Ishikawa (cell line): ENCODE data around the gene TTC6.

Experiments used
- CEBPB ChIP-seq: IDR thresholded peaks from 2 replicates; pipeline ENCODE4 v1.6.1; 2012
- CREB1 ChIP-seq: IDR thresholded peaks from 2 replicates; pipeline ENCODE4 v1.6.1; 2012; ENCODE audit warnings: low read depth
- EGR1 ChIP-seq: IDR thresholded peaks from 2 replicates; pipeline ENCODE4 v1.6.1; 2012
- EP300 ChIP-seq: IDR thresholded peaks from 2 replicates; pipeline ENCODE4 v1.6.1; 2012; ENCODE audit warnings: borderline replicate concordance
- FOXM1 ChIP-seq: IDR thresholded peaks from 2 replicates; pipeline ENCODE4 v1.6.1; 2012; ENCODE audit warnings: low read depth, borderline replicate concordance
- NFIC ChIP-seq: IDR thresholded peaks from 2 replicates; pipeline ENCODE4 v1.6.1; 2012
- RAD21 ChIP-seq: IDR thresholded peaks from 2 replicates; pipeline ENCODE4 v1.6.1; 2012; ENCODE audit warnings: low read depth
- TAF1 ChIP-seq: IDR thresholded peaks from 2 replicates; pipeline ENCODE4 v1.6.1; 2012; ENCODE audit warnings: low read depth, mild to moderate bottlenecking
- TCF12 ChIP-seq: IDR thresholded peaks from 2 replicates; pipeline ENCODE4 v1.6.1; 2012; ENCODE audit warnings: low read depth
- TEAD4 ChIP-seq: IDR thresholded peaks from 2 replicates; pipeline ENCODE4 v1.6.1; 2012
- YY1 ChIP-seq: IDR thresholded peaks from 2 replicates; pipeline ENCODE4 v1.6.1; 2012; ENCODE audit warnings: low read depth
- ZBTB7A ChIP-seq: IDR thresholded peaks from 2 replicates; pipeline ENCODE4 v1.6.1; 2012; ENCODE audit warnings: low read depth
- TF ChIP-seq, protein P1 (sequence below): IDR thresholded peaks from 2 replicates; pipeline ENCODE4 v1.6.1; 2012
- TF ChIP-seq, protein P2 (sequence below): IDR thresholded peaks from 2 replicates; pipeline ENCODE4 v1.6.1; 2012; ENCODE audit warnings: low read depth, mild to moderate bottlenecking
- TF ChIP-seq, protein P3 (sequence below): IDR thresholded peaks from 2 replicates; pipeline ENCODE4 v1.6.1; 2012

The TTC6 gene

DNA sequence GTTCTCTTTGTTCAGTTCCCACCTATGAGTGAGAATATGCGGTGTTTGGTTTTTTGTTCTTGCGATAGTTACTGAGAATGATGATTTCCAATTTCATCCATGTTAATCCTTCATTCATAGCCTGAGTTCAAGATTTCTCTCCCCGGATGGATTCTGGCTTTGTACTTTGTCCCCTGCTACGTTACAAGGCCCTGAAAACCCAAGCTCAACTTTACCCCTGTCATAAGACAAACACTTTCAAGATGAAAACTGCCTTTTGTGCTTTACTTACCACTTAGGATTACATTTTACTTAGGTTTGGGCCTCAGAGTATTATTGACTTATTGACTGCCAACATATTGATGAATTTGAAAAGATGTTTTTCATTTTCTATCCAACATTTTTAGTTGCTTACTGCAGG, 36.7 kb upstream of the TTC6 start:
- TF ChIP-seq, protein P1, sequence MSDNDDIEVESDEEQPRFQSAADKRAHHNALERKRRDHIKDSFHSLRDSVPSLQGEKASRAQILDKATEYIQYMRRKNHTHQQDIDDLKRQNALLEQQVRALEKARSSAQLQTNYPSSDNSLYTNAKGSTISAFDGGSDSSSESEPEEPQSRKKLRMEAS = no peak
- TF ChIP-seq TEAD4 (no peak), TAF1 (no peak), NFIC (no peak), EP300 (no peak), ZBTB7A (no peak), CREB1 (no peak), TCF12 (no peak), EGR1 (no peak)
- TF ChIP-seq, protein P2, sequence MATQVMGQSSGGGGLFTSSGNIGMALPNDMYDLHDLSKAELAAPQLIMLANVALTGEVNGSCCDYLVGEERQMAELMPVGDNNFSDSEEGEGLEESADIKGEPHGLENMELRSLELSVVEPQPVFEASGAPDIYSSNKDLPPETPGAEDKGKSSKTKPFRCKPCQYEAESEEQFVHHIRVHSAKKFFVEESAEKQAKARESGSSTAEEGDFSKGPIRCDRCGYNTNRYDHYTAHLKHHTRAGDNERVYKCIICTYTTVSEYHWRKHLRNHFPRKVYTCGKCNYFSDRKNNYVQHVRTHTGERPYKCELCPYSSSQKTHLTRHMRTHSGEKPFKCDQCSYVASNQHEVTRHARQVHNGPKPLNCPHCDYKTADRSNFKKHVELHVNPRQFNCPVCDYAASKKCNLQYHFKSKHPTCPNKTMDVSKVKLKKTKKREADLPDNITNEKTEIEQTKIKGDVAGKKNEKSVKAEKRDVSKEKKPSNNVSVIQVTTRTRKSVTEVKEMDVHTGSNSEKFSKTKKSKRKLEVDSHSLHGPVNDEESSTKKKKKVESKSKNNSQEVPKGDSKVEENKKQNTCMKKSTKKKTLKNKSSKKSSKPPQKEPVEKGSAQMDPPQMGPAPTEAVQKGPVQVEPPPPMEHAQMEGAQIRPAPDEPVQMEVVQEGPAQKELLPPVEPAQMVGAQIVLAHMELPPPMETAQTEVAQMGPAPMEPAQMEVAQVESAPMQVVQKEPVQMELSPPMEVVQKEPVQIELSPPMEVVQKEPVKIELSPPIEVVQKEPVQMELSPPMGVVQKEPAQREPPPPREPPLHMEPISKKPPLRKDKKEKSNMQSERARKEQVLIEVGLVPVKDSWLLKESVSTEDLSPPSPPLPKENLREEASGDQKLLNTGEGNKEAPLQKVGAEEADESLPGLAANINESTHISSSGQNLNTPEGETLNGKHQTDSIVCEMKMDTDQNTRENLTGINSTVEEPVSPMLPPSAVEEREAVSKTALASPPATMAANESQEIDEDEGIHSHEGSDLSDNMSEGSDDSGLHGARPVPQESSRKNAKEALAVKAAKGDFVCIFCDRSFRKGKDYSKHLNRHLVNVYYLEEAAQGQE = no peak

DNA sequence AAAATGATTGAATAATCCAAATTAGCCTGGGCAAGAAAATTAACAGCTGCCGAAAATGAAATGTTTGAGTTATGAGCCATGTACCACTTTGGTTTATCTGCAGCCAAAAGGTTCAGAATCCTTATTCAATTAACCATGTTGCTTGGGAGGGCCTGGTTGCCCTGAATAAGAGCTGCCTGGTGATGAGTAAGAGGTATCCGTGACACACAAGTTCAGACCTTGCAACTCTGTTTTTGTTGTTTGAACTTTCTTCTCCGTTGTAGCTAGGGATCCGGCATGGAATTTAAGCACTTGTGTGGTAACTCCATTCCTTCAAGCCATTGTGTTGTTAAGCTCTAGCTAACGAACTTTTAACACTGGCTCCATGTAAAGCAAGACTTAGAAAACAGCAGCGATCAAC, 36.0 kb upstream of the TTC6 start:
- TF ChIP-seq EP300 (no peak), CREB1 (no peak), YY1 (no peak), TEAD4 (no peak)
- TF ChIP-seq, protein P1 = no peak
- TF ChIP-seq, protein P2 = no peak

DNA sequence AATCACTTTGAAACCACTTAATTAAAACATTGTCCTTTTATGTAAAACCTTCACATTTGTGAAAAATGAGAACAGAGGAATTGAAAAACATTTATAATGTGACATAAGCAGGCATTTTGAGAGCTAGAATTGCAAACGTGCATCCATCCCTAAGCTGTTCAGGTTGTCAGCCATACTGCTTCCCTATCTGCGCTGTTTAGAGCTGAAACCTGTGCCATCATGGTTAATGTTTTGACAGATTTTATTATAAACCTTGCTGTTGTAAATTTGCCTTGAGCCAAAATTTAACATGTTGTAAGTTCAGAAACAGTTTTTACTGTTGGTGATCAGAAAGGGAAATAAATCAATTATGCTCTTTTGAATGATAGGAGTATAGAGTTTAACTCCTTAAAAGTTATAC, 32.2 kb upstream of the TTC6 start:
- no peak for TF ChIP-seq EP300
- no peak for TF ChIP-seq TCF12
- TF ChIP-seq ZBTB7A = no peak
- TF ChIP-seq TEAD4 = no peak
- TF ChIP-seq TAF1 = no peak
- TF ChIP-seq RAD21 = no peak
- TF ChIP-seq, protein P2 = no peak
- TF ChIP-seq, protein P1 = no peak
- no peak for TF ChIP-seq EGR1
- TF ChIP-seq FOXM1 = no peak
- no peak for TF ChIP-seq CREB1
- TF ChIP-seq CEBPB = no peak
- TF ChIP-seq, protein P3, sequence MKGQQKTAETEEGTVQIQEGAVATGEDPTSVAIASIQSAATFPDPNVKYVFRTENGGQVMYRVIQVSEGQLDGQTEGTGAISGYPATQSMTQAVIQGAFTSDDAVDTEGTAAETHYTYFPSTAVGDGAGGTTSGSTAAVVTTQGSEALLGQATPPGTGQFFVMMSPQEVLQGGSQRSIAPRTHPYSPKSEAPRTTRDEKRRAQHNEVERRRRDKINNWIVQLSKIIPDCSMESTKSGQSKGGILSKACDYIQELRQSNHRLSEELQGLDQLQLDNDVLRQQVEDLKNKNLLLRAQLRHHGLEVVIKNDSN = no peak
- no peak for TF ChIP-seq NFIC
- TF ChIP-seq YY1 = no peak

DNA sequence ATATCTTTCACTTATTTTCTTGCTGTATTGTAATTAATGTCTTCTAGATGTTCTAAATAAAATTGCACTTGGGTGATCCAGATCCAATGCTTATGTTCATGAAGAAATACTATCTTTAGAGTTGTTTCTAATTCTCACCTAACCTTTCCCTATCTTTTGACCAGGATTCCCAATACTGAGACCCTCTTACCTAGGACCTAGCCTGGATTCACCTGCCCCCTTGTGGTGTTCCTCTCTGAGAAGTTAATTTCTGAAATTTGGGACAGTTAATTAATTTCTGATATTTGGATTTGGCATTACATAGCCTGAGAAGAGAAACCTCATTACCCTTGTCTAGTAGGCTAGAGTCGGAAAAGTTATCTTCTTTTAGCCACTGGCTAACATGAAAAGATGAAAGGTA, 29.9 kb upstream of the TTC6 start:
- no peak for TF ChIP-seq EGR1
- TF ChIP-seq RAD21 = peak; percentile 34; the same call in 1 of the 2 replicates

DNA sequence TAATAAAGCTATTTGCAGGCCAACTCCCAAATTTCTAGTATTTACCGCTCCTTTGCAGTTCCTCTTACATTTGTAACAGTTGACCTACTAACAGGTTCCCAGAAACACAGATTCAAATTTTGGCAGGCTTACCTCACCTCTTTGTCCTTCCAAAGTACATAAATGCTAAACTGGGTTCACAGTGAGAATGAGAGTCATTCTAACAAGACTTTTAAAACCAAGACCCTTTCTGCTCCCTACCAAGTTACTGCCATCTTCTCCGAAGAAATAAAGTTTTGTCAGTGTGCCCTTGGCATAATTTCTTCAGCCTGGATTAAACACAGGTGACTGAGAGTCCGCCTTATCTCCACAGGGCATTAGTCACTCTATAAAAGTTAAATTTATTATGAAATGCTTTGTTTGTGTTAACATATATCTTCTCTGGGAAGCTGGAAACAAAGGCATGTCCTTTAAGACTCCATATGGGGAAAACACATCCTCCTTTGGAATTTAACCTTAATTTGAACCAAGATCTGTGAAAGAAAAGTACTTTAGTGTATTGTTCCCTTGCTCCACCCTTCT, 28.5 kb upstream of the TTC6 start:
- TF ChIP-seq, protein P2 = no peak
- TF ChIP-seq RAD21 = no peak
